B cell (primary cell): Measurements from ENCODE around the gene TRHDE. TPM values are rescaled to one million over a fixed set of nuclear protein-coding genes. Genes with fewer than 3 reads are reported as not detected.

Experiments used
- ATAC-seq: fragments of 200-7000 bp; cut with Tn5 transposase; one replicate; pipeline ENCODE4 v1.10.0; 2021; ENCODE audit warnings: low read depth, mild to moderate bottlenecking, moderate number of reproducible peaks, moderate library complexity
- CTCF ChIA-PET: fragments of 350-600 bp; sonication (Branson Sonifier 250); formaldehyde crosslinking; loops from one replicate; lab custom pipeline; 2021; ENCODE audit warnings: antibody characterized with exemption, inconsistent platforms; lab: Charles Lee
- POLR2A ChIA-PET: fragments of 350-600 bp; sonication (Branson Sonifier 250); formaldehyde crosslinking; loops from one replicate; lab custom pipeline; 2021; ENCODE audit warnings: antibody characterized with exemption; lab: Charles Lee
- DNase-seq: peaks from one replicate; pipeline ENCODE4 v3.0.0; 2013
- H2AFZ ChIP-seq: 2 replicates; pipeline ENCODE4 v1.6.1; 2012; ENCODE audit warnings: mild to moderate bottlenecking, low read depth, low read length; ENCODE audit not compliant: insufficient read depth, poor library complexity, severe bottlenecking
- H3K27ac ChIP-seq, 2 donors: 1 replicate in 1 of 2; 2 replicates in 1 of 2; pipeline ENCODE4 v1.5.1; 2012 to 2013; ENCODE audit warnings: low read length in 2 of 2, mild to moderate bottlenecking in 2 of 2, moderate library complexity in 1 of 2
- H3K27me3 ChIP-seq, 4 experiments: fragments of 200-600 bp in 1 of 4; sonication (generic) in 1 of 4; replicated peaks in 1 of 4; 1 replicate in 2 of 4; 2 replicates in 2 of 4; pipeline versions ENCODE4 v1.6.1 to v1.7.0; 2013 to 2016; ENCODE audit warnings: low read length in 3 of 4, mild to moderate bottlenecking in 2 of 4, mixed read lengths in 1 of 4, moderate library complexity in 1 of 4; ENCODE audit not compliant: insufficient read depth in 4 of 4, control insufficient read depth in 3 of 4; ENCODE audit errors: control extremely low read depth in 1 of 4
- H3K36me3 ChIP-seq, 2 experiments: replicated peaks in 1 of 2; 1 replicate in 1 of 2; 2 replicates in 1 of 2; pipeline versions ENCODE4 v1.6.1 to v1.7.1; 2013; ENCODE audit warnings: low read length in 1 of 2; ENCODE audit not compliant: insufficient read depth in 2 of 2, control insufficient read depth in 1 of 2; ENCODE audit errors: control extremely low read depth in 1 of 2, extremely low read depth in 1 of 2
- H3K4me1 ChIP-seq, 2 donors: fragments of 200-600 bp in 1 of 2; sonication (generic) in 1 of 2; 1 replicate in 1 of 2; 2 replicates in 1 of 2; pipeline versions ENCODE4 v1.5.1 to v1.6.1; 2013 to 2017; ENCODE audit warnings: low read length in 2 of 2; ENCODE audit not compliant: control insufficient read depth in 2 of 2, insufficient read depth in 2 of 2
- H3K4me2 ChIP-seq: replicated peaks from 2 replicates; pipeline ENCODE3; 2012; ENCODE audit warnings: mild to moderate bottlenecking, low read depth, low read length; ENCODE audit not compliant: poor library complexity, severe bottlenecking
- H3K4me3 ChIP-seq, 5 experiments: fragments of 200-600 bp in 1 of 5; sonication (generic) in 1 of 5; 1 replicate in 3 of 5; 2 replicates in 2 of 5; pipeline versions ENCODE4 v1.5.1 to v1.7.0; 2011 to 2016; ENCODE audit warnings: low read length in 4 of 5, mild to moderate bottlenecking in 4 of 5, low read depth in 2 of 5, control low read depth in 1 of 5, moderate library complexity in 1 of 5; ENCODE audit not compliant: insufficient read depth in 1 of 5; ENCODE audit errors: control extremely low read depth in 1 of 5, extremely low read depth in 1 of 5
- H3K79me2 ChIP-seq: fragments of 200-600 bp; sonication (generic); one replicate; pipeline ENCODE4 v1.6.0; 2016; ENCODE audit warnings: low read length; ENCODE audit not compliant: control insufficient read depth, insufficient read depth
- H3K9ac ChIP-seq: fragments of 200-600 bp; sonication (generic); 2 replicates; pipeline ENCODE4 v1.6.1; 2017; ENCODE audit warnings: mild to moderate bottlenecking, low read length, moderate library complexity
- H3K9me3 ChIP-seq, 3 donors: one replicate each; pipeline versions ENCODE4 v1.6.1 to v1.7.1; 2013; ENCODE audit warnings: low read length in 2 of 3; ENCODE audit not compliant: control insufficient read depth in 2 of 3, insufficient read depth in 1 of 3; ENCODE audit errors: control extremely low read depth in 1 of 3
- H4K20me1 ChIP-seq: 2 replicates; pipeline ENCODE4 v1.6.0; 2012; ENCODE audit warnings: mild to moderate bottlenecking, low read length; ENCODE audit not compliant: insufficient read depth, control insufficient read depth, poor library complexity, severe bottlenecking
- H3K27ac Mint-ChIP-seq: one replicate; pipeline ENCODE4 v1.8.0; 2021; ENCODE audit warnings: mixed read lengths
- H3K27me3 Mint-ChIP-seq: one replicate; pipeline ENCODE4 v1.8.0; 2021; ENCODE audit warnings: mixed read lengths
- H3K4me1 Mint-ChIP-seq: one replicate; pipeline ENCODE4 v1.8.0; 2021; ENCODE audit warnings: mixed read lengths
- H3K4me3 Mint-ChIP-seq: one replicate; pipeline ENCODE4 v1.8.0; 2021; ENCODE audit warnings: mixed read lengths
- H3K9me3 Mint-ChIP-seq: one replicate; pipeline ENCODE4 v1.8.0; 2022; ENCODE audit warnings: mixed read lengths; ENCODE audit not compliant: insufficient read depth
- EZH2 ChIP-seq: IDR thresholded peaks from 2 replicates; pipeline ENCODE4 v1.6.1; 2012; ENCODE audit warnings: borderline replicate concordance, low read depth, mild to moderate bottlenecking, moderate library complexity, low read length; ENCODE audit not compliant: insufficient read depth, poor library complexity, severe bottlenecking
- WGBS: methylation state at CpG from one replicate; pipeline ENCODE4 v1.1.5; 2013; ENCODE audit warnings: missing lambda C conversion rate; ENCODE audit not compliant: insufficient coverage; 5-methylcytosine and 5-hydroxymethylcytosine counted together
- intact Hi-C: fragments of 100-400 bp; cut with micrococcal nuclease; formaldehyde crosslinking; loops from one replicate; pipeline ENCODE4 v1.10.0; 2022
- polyA plus RNA-seq: library from polyadenylated mRNA; depleted of rRNA; stranded (reverse); fragments of >200 nt; gene quantifications from 2 replicates; pipeline ENCODE4 v1.2.3, GENCODE V29; 2012
- total RNA-seq, 2 donors: library from RNA; stranded (reverse); fragments of 120-200 nt in 1 of 2; gene quantifications; 1 replicate in 1 of 2; 2 replicates in 1 of 2; pipeline versions ENCODE4 v1.2.3 to v1.2.4, GENCODE V29; 2013 to 2022
- TF ChIP-seq, protein P1 (sequence below): fragments of 200-600 bp; IDR thresholded peaks from one replicate; pipeline ENCODE4 v1.8.0; 2022; ENCODE audit warnings: antibody characterized with exemption, mild to moderate bottlenecking

The TRHDE gene
- total and polyA plus RNA-seq, 2 donors (not counting 1 experiment from before 2014, with no cell fraction given), result not detected

DNA sequence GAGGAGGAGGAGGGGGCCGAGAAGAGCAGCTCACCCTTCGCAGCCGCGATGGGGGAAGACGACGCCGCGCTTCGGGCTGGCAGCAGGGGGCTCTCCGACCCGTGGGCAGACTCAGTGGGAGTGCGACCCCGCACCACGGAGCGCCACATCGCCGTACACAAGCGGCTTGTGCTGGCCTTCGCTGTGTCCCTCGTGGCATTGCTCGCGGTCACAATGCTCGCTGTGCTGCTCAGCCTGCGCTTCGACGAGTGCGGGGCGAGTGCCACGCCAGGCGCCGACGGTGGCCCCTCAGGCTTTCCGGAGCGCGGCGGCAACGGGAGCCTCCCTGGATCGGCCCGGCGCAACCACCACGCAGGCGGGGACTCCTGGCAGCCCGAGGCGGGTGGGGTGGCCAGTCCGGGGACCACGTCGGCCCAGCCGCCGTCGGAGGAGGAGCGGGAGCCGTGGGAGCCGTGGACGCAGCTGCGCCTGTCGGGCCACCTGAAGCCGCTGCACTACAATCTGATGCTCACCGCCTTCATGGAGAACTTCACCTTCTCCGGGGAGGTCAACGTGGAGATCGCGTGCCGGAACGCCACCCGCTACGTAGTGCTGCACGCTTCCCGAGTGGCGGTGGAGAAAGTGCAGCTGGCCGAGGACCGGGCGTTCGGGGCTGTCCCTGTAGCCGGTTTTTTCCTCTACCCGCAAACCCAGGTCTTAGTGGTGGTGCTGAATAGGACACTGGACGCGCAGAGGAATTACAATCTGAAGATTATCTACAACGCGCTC is 745 bp downstream of the TRHDE start:
- H3K27me3 Mint-ChIP-seq, result peaks cover 52% of the 10 kb centered on the region
- no peaks in the 10 kb centered on the region for H3K79me2 ChIP-seq
- H3K9ac ChIP-seq, result no peak overlapping the region
- no peak for DNase-seq
- peaks cover 0 to 37% (median 15%) of the 10 kb centered on the region in 4 experiments for H3K27me3 ChIP-seq
- H3K9me3 Mint-ChIP-seq, result no peaks in the 10 kb centered on the region
- peaks cover 0 to 22% (median 0%) of the 10 kb centered on the region in 3 donors for H3K9me3 ChIP-seq
- H3K4me1 ChIP-seq, result peaks cover 2 to 7% of the 10 kb centered on the region in 2 donors
- peaks cover 7% of the 10 kb centered on the region for H3K4me1 Mint-ChIP-seq
- H3K27ac ChIP-seq, result no peak overlapping the region
- no peaks in the 10 kb centered on the region for H4K20me1 ChIP-seq
- POLR2A ChIA-PET, result no interaction called here
- TF ChIP-seq, protein P1, sequence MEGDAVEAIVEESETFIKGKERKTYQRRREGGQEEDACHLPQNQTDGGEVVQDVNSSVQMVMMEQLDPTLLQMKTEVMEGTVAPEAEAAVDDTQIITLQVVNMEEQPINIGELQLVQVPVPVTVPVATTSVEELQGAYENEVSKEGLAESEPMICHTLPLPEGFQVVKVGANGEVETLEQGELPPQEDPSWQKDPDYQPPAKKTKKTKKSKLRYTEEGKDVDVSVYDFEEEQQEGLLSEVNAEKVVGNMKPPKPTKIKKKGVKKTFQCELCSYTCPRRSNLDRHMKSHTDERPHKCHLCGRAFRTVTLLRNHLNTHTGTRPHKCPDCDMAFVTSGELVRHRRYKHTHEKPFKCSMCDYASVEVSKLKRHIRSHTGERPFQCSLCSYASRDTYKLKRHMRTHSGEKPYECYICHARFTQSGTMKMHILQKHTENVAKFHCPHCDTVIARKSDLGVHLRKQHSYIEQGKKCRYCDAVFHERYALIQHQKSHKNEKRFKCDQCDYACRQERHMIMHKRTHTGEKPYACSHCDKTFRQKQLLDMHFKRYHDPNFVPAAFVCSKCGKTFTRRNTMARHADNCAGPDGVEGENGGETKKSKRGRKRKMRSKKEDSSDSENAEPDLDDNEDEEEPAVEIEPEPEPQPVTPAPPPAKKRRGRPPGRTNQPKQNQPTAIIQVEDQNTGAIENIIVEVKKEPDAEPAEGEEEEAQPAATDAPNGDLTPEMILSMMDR, result no peak
- TF ChIP-seq EZH2, result no peak
- CTCF ChIA-PET, result no interaction called here
- intact Hi-C loops, result no loop called here
- H3K36me3 ChIP-seq, result no peaks in the 10 kb centered on the region
- H3K4me2 ChIP-seq, result peak overlapping the region; percentile 32
- H3K4me3 ChIP-seq, result no peak overlapping the region
- no peak overlapping the region for H3K27ac Mint-ChIP-seq
- no peak overlapping the region for H3K4me3 Mint-ChIP-seq
- no peak for ATAC-seq
- 7% methylated on average over 72 of the region's 79 CpGs for WGBS
- H2AFZ ChIP-seq, result no peak overlapping the region

DNA sequence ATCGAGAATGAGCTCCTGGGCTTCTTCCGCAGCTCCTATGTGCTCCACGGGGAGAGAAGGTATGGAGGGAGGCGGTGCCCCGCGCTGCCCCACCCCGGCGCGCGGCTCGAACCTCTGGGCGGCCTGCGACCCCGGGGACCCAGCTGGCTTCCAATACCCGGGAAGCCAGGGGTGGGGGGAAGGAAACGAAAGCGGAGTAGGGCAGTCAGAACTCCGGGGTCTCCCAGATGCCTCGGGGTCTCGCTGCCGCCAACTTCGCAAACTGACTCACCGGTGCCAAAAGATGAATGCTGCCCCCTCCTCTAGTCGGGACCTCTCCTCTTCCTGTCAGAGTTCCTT is 1.3 kb downstream of the TRHDE start:
- WGBS, result 2% methylated on average over 23 of the region's 24 CpGs
- TF ChIP-seq, protein P1, result no peak
- TF ChIP-seq EZH2, result no peak
- H3K4me3 Mint-ChIP-seq, result no peak overlapping the region
- ATAC-seq, result no peak
- CTCF ChIA-PET, result no interaction called here
- Histone ChIP-seq H4K20me1 (no peaks in the 10 kb centered on the region), H2AFZ (no peak overlapping the region), H3K4me1 (peaks cover 2 to 7% of the 10 kb centered on the region in 2 donors), H3K4me2 (peak overlapping the region; percentile 32), H3K9ac (no peak overlapping the region), H3K27me3 (peaks cover 0 to 37% (median 14%) of the 10 kb centered on the region in 4 experiments), H3K27ac (no peak overlapping the region), H3K36me3 (no peaks in the 10 kb centered on the region), H3K4me3 (no peak overlapping the region), H3K79me2 (no peaks in the 10 kb centered on the region), H3K9me3 (peaks cover 0 to 22% (median 0%) of the 10 kb centered on the region in 3 donors)
- H3K4me1 Mint-ChIP-seq, result peaks cover 7% of the 10 kb centered on the region
- POLR2A ChIA-PET, result no interaction called here
- no peak overlapping the region for H3K27ac Mint-ChIP-seq
- peaks cover 48% of the 10 kb centered on the region for H3K27me3 Mint-ChIP-seq
- no peaks in the 10 kb centered on the region for H3K9me3 Mint-ChIP-seq
- no peak for DNase-seq
- intact Hi-C loops, result no loop called here
